GM18870 (cell line): ENCODE data around the gene CER1.

Experiments
- ATAC-seq: cut with Tn5 transposase; IDR thresholded peaks from one replicate; pipeline ENCODE4 v1.9.1; 2021; ENCODE audit warnings: moderate library complexity; ENCODE audit not compliant: unreplicated experiment

The CER1 gene

DNA sequence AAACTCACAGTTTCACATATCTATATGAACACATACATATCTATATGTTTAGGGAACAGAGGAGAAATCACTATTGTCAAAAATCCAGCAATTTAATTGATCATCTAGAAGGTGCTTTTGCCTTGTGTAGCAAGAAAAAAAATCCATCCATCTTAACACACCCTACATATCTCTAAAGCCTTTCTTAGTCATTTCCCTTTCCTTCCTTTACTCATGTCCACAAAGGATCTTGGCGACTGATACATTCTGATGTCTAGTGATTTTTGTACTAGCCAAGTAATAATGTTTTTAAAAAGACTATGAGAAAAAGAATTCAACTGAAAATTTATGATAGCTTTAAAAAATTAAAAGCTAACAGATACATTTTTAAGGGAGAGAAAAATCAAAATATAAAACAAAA is 51.8 kb downstream of the CER1 start:
- no peak for ATAC-seq
